Esophagus muscularis mucosa (tissue), 4 donors: ENCODE results near the gene CCDC137. TPM values are rescaled to one million over a fixed set of nuclear protein-coding genes. Genes with fewer than 3 reads are reported as not detected.

Source experiments
- DNase-seq: peaks from one replicate; pipeline ENCODE4 v3.0.0-alpha.2; 2017; ENCODE audit errors: extremely low spot score
- H3K27ac ChIP-seq, 4 donors: fragments of 200-600 bp; sonication (generic); replicated peaks in 1 of 4; 1 replicate in 3 of 4; 2 replicates in 1 of 4; pipeline ENCODE4 v1.5.1; 2016 to 2019; ENCODE audit warnings: mild to moderate bottlenecking in 1 of 4
- H3K27me3 ChIP-seq, 4 donors: fragments of 200-600 bp; sonication (generic); one replicate each; pipeline versions ENCODE4 v1.5.1 to v1.6.0; 2016 to 2019
- H3K36me3 ChIP-seq, 4 donors: fragments of 200-600 bp; sonication (generic); one replicate each; pipeline ENCODE4 v1.5.1; 2016 to 2019
- H3K4me1 ChIP-seq, 4 donors: fragments of 200-600 bp; sonication (generic); one replicate each; pipeline ENCODE4 v1.5.1; 2016 to 2019
- H3K4me3 ChIP-seq, 4 donors: fragments of 200-600 bp; sonication (generic); 1 replicate in 2 of 4; 2 replicates in 2 of 4; pipeline ENCODE4 v1.5.1; 2016 to 2019; ENCODE audit warnings: mild to moderate bottlenecking in 4 of 4, moderate library complexity in 1 of 4
- H3K9me3 ChIP-seq, 4 donors: fragments of 200-600 bp; sonication (generic); 1 replicate in 3 of 4; 2 replicates in 1 of 4; pipeline ENCODE4 v1.5.1; 2016 to 2019
- CTCF ChIP-seq, 3 experiments: fragments of 200-600 bp in 2 of 3; fragments of 450-650 bp in 1 of 3; sonication (generic) in 2 of 3; IDR thresholded peaks; one replicate each; pipeline ENCODE4 v1.5.1; 2017 to 2019; ENCODE audit warnings: antibody characterized with exemption in 3 of 3, mild to moderate bottlenecking in 2 of 3, moderate library complexity in 1 of 3
- EP300 ChIP-seq: sonication (generic); formaldehyde crosslinking; IDR thresholded peaks from one replicate; pipeline ENCODE4 v1.6.1; 2017; ENCODE audit warnings: antibody characterized with exemption
- POLR2A ChIP-seq: fragments of 450-650 bp; IDR thresholded peaks from one replicate; pipeline ENCODE4 v1.6.1; 2017; ENCODE audit warnings: antibody characterized with exemption, moderate library complexity, mild to moderate bottlenecking, low read depth
- POLR2AphosphoS5 ChIP-seq, 2 donors: sonication (generic); formaldehyde crosslinking; IDR thresholded peaks; one replicate each; pipeline ENCODE4 v1.6.1; 2017; ENCODE audit warnings: antibody characterized with exemption in 2 of 2
- WGBS: methylation state at CpG from one replicate; pipeline ENCODE4 v1.1.5; 2018; 5-methylcytosine and 5-hydroxymethylcytosine counted together
- intact Hi-C: fragments of 100-400 bp; cut with DNase I; formaldehyde crosslinking; loops from one replicate; pipeline ENCODE4 v1.15.1; 2023
- total RNA-seq, 4 donors: library from RNA; depleted of rRNA; stranded (reverse); fragments of >200 nt; gene quantifications; one replicate each; pipeline versions ENCODE4 v1.1.0 to v1.2.1, GENCODE V29; 2016

The CCDC137 gene
- total RNA-seq, 4 donors from 2014 or later: 8.9 to 14.1 (median 12.6) TPM

GRCh38 chr17:81695801-81696200 is 29.3 kb downstream of the CCDC137 start:
- Histone ChIP-seq H3K4me1 (peaks cover 4 to 12% (median 6%) of the 10 kb centered on the region in 4 donors), H3K36me3 (peaks cover 73 to 100% (median 98%) of the 10 kb centered on the region in 4 donors), H3K9me3 (no peaks in the 10 kb centered on the region), H3K27ac (no peak overlapping the region), H3K27me3 (no peaks in the 10 kb centered on the region), H3K4me3 (no peak overlapping the region)
- no peak for TF ChIP-seq POLR2AphosphoS5 (IDR thresholded peaks at IDR 0.05)
- no peak for TF ChIP-seq CTCF (IDR thresholded peaks at IDR 0.05)
- no peak for TF ChIP-seq EP300
- TF ChIP-seq POLR2A: no peak
- no CpG with 5 or more reads among the region's 22 CpGs for WGBS
- intact Hi-C loops: no loop called here
- DNase-seq: no peak

- 96% methylated on average over 23 of the region's 40 CpGs for WGBS
- Histone ChIP-seq H3K36me3 (peaks cover 71 to 100% (median 98%) of the 10 kb centered on the region in 4 donors), H3K27me3 (no peaks in the 10 kb centered on the region), H3K9me3 (no peaks in the 10 kb centered on the region), H3K4me1 (peaks cover 10 to 18% (median 12%) of the 10 kb centered on the region in 4 donors), H3K4me3 (no peak overlapping the region), H3K27ac (no peak overlapping the region)
- intact Hi-C loops: no loop called here
- TF ChIP-seq POLR2A (no peak), CTCF (IDR thresholded peaks at IDR 0.05) (no peak), EP300 (no peak), POLR2AphosphoS5 (IDR thresholded peaks at IDR 0.05) (no peak)
- DNase-seq: no peak
These were observed 29.8 kb downstream of the CCDC137 start for GRCh38 chr17:81696218-81696941.

- Histone ChIP-seq H3K27ac (no peak overlapping the region), H3K9me3 (no peaks in the 10 kb centered on the region), H3K4me3 (no peak overlapping the region), H3K4me1 (peaks cover 21 to 29% (median 22%) of the 10 kb centered on the region in 4 donors), H3K27me3 (no peaks in the 10 kb centered on the region), H3K36me3 (peaks cover 64 to 95% (median 93%) of the 10 kb centered on the region in 4 donors)
- intact Hi-C loops: no loop called here
- WGBS: 84% methylated on average over 22 of the region's 25 CpGs
- no peak for DNase-seq
- TF ChIP-seq POLR2AphosphoS5 (IDR thresholded peaks at IDR 0.05): no peak
- no peak for TF ChIP-seq POLR2A
- TF ChIP-seq CTCF (IDR thresholded peaks at IDR 0.05): no peak
- TF ChIP-seq EP300: no peak
These were observed 30.9 kb downstream of the CCDC137 start for GRCh38 chr17:81697261-81698044.

- DNase-seq: no peak
- H3K9me3 ChIP-seq: no peaks in the 10 kb centered on the region
- no peaks in the 10 kb centered on the region for H3K27me3 ChIP-seq
- peaks cover 34 to 43% (median 38%) of the 10 kb centered on the region in 4 donors for H3K4me1 ChIP-seq
- intact Hi-C loops: no loop called here
- WGBS: 90% methylated on average over 20 of the region's 25 CpGs
- H3K36me3 ChIP-seq: peaks cover 34 to 76% (median 72%) of the 10 kb centered on the region in 4 donors
- no peak overlapping the region for H3K4me3 ChIP-seq
- TF ChIP-seq POLR2A: no peak
- TF ChIP-seq EP300: no peak
- TF ChIP-seq CTCF (IDR thresholded peaks at IDR 0.05): no peak
- TF ChIP-seq POLR2AphosphoS5 (IDR thresholded peaks at IDR 0.05): no peak
- H3K27ac ChIP-seq: no peak overlapping the region
These were observed 34.1 kb downstream of the CCDC137 start for GRCh38 chr17:81700353-81701287.
